K562 (cell line): ENCODE results near the gene TBC1D16.

Experiments
- POLR2AphosphoS5 ChIP-seq: IDR thresholded peaks from 2 replicates; pipeline ENCODE4 v1.6.1; 2011; ENCODE audit warnings: mild to moderate bottlenecking, low read depth, low read length, moderate library complexity; ENCODE audit not compliant: control insufficient read depth, insufficient read depth
- TF ChIP-seq, protein P1 (sequence below): sonication (generic); formaldehyde crosslinking; IDR thresholded peaks from 2 replicates; pipeline ENCODE4 v1.9.0; 2022; ENCODE audit warnings: mild to moderate bottlenecking, missing genetic modification reagents

DNA sequence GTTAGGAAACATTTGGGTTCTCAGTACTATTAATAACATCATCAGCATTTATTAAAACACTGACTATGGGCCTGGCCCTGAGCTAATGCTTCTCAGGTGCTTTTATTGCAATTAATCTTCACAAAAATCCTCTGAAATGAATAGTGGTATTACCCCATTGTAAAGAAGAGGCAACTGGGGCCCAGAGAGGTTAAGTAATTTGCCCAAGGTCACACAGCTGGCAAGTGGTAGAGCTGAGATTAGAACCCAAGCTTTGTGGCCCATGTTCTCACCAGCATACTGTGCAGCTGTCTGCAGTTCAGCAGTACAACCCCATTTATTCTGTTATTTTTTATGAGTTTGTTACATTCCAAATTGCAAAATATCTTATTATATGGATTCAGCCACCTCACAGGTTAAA lies 82.3 kb downstream of the TBC1D16 start:
- no peak for TF ChIP-seq POLR2AphosphoS5
- TF ChIP-seq, protein P1, sequence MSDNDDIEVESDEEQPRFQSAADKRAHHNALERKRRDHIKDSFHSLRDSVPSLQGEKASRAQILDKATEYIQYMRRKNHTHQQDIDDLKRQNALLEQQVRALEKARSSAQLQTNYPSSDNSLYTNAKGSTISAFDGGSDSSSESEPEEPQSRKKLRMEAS (CRISPR knock-in tag) = no peak
